HG03175 (cell line): Measurements from ENCODE around the gene LIN54.

ENCODE experiments used
- ATAC-seq: cut with Tn5 transposase; IDR thresholded peaks from one replicate; pipeline ENCODE4 v1.9.1; 2021; ENCODE audit warnings: mild to moderate bottlenecking, moderate library complexity; ENCODE audit not compliant: unreplicated experiment

Gene LIN54

DNA sequence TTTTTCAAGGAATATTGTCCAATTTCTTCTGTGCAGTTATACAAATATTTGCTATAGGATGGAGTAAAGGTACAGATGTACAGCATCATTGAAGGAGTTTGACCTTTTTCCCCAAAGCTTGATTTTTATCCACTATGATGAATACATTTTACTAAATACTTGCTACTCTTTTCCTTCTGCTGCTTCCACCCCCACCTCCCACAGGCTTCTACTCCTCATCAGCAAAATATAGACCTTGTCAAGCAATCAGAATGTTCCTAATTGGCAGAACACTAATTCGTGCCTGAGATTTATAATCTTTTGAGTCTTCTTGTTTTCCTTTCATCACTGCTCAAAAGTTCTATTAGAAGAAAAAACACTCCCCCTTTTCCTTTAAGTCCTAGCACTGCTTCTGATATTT is 113.9 kb downstream of the LIN54 start:
- ATAC-seq, result no peak

DNA sequence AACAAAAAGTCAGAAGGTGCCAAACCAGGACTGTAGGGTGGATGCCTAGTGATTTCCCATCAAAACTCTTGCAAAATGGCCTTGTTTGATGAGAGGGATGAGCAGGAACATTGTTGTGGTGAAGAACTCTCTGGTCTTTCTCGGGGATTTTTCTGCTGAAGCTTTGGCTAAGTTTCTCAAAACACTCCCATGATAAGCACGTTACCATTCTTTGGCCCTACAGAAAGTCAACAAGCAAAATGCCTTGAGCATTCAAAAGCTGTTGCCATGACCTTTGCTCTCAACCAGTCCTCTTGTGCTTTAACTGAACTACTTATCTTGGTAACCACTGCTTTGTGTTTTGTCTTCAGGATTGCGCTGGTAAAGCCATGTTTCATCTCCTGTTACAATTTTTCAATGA is 116.7 kb downstream of the LIN54 start:
- ATAC-seq, result no peak

DNA sequence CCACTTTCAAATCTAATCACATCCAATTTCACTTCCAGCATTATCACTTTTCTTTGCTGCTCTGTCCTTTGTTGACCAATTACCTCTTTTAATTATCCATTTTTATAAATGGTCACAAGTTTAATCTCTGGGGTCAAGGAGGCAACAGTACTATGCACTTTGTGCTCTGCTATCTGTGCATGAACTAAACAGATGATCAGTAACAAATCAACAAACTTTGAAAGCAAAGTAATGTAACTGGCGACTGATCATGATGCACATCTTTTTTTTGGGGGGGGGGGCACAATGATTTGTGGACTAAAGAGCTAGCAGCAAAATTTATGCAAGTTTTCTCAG is 118.2 kb downstream of the LIN54 start:
- no peak for ATAC-seq

DNA sequence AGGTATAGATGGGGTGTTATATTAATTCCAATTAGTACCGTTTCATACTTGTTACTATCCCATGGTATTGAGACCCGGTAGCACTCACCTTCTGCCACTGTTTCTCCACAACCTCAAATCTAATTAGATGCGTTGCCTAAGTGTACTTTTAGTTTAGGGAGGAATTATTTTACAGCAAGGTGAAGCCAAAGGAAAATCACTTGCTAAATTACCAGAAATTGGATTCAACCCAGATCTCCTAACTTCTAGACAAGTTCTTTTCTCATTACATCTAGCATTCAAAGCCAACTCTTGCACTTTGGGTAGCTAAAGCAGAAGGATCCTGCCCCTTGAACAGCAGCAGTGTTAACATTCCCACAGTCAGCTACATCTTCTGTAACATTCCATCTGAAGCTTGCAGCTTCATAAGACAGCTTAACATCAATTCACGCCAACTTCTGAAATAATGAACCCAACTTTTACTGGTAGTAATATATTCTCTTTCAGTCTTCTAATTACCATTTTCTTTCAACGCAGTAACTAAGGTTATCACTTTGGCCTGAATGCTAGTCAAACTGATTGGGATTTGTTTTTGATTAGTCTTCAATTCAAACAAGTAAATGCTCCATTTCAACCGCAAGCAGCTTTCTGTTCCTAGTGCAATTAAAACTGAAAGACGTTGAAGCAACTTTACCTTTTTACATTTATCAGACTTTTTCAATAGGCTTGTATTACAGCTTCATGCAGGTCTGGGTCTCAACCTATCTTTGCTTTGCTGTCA is 118.7 kb downstream of the LIN54 start:
- no peak for ATAC-seq

DNA sequence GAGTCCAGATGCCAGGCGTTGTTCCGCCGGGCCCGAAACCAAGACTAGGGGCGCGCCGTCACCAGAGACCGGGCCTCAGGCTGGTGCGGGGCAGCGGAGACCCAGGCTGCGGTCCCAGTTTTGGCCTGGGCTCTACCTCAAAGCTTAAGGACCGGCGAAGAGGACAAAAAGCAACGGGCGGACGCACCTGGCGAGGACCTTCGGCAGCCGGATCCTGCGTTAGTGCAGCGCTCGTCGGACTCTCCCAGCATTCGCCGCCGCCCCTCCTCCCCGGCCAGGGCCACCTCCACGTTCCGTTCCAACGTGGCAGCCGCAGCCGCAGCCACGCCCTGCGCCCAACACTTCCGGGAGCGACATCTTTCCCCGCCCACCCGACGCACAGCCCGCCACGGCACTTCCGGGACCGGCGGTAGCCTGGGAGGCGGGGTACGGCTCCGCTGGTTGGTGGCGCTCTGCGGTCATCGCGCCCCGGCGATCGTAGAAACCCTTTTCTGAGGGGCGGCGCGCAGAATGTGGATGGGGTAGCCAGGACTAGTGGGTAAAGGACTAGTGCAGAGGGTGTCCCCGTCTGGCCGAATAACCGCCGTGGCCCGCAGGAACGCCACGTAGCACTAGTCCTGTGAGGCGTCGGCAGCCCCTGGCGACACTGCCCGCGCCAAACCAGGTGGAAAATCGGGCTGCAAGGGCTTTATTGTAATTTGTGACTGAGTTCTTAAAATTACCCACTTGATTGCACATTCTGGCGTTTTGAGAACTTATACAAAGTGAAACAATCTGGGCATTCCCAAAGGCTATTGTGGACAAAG is 119.5 kb downstream of the LIN54 start, which contains the start of gene SEC31A:
TSS of gene SEC31A (minus strand) at position 253 of the 806 bp plus-strand sequence. CDS start 9,217 bp downstream, outside the sequence.
- ATAC-seq, result peak; percentile 93

DNA sequence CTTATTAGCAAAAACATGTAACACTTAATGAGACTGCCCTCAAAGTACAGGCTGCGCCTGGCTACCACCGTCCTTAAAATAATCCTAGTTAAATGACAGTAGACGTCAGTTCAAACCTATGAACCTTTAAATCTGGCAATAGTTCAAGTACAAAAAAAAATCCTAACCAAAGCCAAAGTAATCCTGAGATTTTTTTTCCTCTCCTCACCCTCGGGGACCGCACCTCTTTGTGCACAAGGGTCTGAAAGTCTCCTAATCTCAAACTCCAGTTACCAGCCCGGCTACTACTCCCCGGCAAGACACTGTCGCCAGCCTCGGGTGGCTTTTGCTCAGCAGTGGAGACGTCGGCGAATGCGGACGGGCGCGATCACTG is 120.1 kb downstream of the LIN54 start:
- ATAC-seq, result peak; percentile 4

DNA sequence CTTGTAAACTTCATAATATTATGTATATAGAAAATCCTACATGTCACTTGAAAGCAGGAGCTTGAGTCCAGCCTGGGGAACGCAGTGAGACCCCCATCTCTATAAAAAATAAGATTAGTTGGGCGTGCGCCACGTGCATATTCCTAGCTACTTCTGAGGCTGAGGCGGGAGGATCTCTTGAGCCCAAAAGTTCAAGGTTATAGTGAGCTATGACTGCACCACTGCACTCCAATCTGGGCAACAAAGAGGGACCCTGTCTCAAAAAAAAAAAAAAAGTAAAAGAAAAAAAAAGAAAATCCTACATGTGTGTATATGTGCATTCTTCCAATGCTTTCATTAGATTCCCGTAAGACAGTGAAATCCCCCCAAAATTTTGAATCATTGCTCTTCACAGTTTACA is 121.3 kb downstream of the LIN54 start:
- ATAC-seq, result no peak

DNA sequence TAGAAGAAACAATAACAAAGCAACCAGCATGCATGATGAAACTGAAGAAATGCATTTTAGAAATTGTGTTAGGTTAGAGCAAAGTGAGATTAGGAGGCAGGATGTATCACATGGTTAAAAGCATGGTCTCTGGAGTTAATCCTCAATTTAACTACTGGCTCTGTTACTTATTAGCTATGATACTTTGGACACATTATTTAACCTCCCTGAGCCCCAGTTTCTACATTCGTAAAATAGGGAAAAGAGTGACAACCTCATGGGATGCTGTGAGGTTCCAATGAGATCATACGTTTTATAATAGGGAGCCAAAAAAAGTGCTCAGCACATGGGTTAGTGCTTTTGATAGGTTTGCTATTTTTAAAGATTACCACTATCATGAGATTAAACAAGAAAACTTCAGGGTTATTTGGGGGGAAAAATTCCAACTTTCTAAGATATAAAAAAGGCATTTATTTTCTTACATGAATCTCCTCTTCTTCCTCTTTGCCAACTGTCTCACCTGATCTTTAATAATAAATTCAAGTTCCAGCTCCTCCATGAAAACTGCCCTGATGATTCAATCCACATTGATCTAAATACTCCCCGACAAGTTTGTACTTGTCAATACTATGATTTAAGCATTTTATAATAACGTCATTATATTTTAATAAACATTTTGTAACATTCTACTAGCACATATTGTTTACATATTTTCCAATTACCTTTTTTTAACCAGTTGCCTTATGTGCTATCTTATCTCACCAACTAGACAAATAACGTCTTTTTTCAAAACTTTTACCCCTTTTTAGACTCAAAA is 124.3 kb downstream of the LIN54 start:
- no peak for ATAC-seq

DNA sequence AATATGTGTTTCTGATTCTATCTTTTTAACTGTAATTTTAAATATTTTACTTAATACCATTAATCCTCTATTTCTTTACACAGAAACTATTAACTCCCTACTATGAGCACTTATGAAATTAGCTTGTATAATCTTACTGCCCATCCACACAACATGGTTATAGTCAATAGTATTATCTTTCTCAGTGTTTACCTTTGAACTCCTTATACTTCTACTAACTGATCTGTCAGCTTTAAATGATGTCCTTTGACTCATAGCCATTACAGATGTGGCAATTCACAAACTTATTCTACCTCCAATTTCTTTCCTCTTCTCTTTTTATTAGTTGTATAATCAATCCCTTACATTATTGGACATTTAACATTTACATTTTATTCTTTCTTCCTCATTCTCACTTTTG is 125.2 kb downstream of the LIN54 start:
- no peak for ATAC-seq
